GM20000 (cell line): Measurements from ENCODE around the gene DCLK2.

Experiments used
- DNase-seq: peaks from one replicate; pipeline ENCODE4 v3.0.0; 2012; ENCODE audit warnings: low spot score
- TF ChIP-seq, protein P1 (sequence below): IDR thresholded peaks from 2 replicates; pipeline ENCODE4 v1.5.1; 2012; ENCODE audit warnings: mild to moderate bottlenecking, control low read depth; ENCODE audit errors: extremely low read depth, missing control alignments

Gene DCLK2

DNA sequence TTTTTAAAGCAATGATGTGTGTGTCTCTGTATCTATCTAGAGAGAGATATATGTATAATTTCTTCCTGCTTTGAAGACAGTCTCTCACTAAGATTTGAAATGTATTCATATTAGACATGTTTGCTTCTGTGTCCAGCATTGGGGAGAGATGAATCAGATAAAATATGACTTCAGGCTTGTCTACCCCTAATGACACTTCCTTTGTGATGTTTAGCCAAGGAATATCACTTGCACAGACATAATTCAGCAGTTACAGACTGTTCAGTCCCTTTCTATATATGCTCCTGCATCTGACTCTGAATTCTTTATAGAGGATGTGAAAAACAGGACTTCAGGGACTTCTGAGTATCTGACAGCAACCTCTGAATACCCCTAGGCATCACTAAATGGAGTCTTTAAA is 158.4 kb downstream of the DCLK2 start:
- TF ChIP-seq, protein P1, sequence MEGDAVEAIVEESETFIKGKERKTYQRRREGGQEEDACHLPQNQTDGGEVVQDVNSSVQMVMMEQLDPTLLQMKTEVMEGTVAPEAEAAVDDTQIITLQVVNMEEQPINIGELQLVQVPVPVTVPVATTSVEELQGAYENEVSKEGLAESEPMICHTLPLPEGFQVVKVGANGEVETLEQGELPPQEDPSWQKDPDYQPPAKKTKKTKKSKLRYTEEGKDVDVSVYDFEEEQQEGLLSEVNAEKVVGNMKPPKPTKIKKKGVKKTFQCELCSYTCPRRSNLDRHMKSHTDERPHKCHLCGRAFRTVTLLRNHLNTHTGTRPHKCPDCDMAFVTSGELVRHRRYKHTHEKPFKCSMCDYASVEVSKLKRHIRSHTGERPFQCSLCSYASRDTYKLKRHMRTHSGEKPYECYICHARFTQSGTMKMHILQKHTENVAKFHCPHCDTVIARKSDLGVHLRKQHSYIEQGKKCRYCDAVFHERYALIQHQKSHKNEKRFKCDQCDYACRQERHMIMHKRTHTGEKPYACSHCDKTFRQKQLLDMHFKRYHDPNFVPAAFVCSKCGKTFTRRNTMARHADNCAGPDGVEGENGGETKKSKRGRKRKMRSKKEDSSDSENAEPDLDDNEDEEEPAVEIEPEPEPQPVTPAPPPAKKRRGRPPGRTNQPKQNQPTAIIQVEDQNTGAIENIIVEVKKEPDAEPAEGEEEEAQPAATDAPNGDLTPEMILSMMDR, result no peak
- DNase-seq, result no peak

DNA sequence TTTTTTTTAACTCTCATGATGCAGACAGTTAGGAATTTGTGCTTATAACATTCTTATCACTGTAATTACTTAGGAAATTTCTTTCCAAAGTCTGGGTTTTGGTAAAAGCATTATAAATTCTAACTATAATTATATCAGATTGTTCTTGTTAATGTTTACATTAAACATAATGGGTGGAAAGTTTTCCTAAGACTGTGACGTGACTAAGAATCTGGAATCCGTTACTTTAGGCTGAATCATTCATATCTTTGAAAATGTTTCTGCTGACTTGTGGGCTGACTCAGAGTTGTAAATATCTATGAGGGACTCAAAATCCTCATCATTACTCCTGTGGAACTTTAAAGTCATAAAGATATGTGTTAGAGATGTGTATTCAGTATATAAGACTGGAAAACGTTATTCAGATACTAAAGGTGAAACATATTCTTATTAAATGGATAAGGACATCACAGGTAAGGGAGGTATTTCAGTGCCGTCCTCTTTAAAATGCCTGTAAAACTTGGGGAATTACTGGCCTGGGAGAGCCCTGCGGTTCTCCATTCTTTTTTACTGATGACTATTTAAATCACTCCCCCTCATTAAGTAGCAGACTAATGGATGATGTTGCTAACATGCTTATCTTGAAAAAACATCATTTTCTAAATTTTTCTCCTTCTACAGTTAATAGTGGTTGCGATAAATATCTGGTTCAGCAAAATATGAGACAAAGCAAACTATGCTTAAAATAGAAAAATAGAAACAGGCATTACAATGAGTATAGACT is 159.0 kb downstream of the DCLK2 start:
- no peak for DNase-seq
- TF ChIP-seq, protein P1, result no peak

DNA sequence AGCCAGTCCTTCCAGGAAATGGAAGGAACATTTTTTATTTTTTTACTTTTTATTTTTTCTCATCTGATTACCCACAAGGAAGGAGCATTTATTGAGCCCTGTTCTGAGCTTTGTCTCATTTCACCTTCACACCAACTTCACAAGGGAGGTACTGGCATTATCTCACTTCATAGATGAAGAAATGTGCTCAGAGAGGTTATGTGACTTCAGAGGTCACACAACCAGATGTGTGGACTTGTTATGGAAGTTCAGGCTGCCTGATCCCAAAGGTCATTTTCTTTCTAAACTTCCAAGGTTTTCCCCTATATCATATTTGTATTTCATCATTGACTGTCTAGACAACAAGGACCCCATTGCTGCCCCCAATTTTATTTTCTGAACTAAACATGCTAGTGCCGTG is 160.3 kb downstream of the DCLK2 start:
- TF ChIP-seq, protein P1, result no peak
- DNase-seq, result no peak

DNA sequence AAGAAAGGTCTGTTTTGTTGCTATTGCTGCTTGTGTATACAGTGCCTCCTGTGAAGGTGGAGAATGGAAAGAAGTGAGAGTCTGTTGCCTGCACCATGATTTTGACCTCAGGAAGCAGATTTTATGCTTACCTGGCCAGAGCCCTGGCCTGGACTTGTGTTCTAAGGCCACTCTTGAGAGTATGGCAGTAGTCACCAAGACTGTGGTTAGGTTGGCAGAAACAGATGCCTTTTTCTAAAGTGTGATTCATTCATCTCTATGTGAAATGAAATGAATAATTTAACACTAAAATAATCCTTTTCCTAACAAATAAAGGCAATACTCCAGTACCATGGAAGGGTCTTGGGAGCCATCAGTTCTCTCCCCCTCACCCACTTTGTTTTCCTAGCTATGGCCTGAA is 161.8 kb downstream of the DCLK2 start:
- TF ChIP-seq, protein P1, result no peak
- no peak for DNase-seq

DNA sequence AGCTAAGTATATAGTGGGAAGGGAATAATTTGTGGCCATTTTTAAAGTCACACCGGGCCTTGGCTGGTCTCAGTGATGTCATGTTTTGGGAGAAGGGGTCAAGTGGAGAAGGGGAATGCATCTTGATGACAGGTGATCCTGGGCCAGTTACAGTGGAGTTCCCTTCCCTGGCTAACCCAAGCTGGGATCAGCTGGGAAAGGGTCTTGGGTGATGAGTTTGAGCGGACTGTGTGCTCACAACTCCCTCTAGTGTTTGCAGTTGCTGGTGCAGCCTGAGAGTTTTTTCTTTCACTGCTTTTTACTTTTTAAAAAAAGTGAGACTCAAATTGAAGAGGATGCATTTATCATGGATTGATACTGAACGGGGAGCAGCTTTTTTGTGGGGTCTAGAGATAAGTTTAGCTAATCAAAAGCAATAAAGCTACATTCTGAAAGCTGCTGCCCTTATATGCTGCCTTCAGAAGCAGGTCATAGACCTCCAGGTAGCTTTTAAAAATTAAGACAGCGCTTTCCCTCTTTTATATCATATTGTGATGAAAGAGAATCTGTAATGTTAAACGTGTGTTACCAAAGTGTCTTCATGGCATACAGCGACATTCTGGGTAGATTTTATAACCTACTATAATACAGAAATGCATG is 164.7 kb downstream of the DCLK2 start:
- DNase-seq, result peak; percentile 61
- TF ChIP-seq, protein P1, result peak; percentile 73

DNA sequence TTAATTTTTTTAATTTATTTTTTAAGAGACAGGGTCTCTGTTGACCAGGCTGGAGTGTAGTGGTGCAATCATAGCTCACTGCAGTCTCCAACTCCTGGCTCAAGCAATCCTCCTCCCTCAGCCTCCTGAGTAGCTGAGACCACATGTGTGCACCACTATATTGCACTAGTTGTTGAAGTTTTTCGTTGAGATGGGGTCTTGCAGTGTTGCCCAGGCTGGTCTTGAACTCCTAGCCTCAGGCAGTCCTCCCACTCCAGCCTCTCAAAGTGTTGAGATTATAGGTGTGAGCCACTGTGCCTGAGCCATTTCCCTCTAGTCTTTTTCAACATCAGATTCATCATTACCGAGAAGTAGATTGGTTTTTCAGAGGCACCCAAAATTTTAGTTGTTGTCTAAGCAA is 165.7 kb downstream of the DCLK2 start:
- TF ChIP-seq, protein P1, result no peak
- no peak for DNase-seq

DNA sequence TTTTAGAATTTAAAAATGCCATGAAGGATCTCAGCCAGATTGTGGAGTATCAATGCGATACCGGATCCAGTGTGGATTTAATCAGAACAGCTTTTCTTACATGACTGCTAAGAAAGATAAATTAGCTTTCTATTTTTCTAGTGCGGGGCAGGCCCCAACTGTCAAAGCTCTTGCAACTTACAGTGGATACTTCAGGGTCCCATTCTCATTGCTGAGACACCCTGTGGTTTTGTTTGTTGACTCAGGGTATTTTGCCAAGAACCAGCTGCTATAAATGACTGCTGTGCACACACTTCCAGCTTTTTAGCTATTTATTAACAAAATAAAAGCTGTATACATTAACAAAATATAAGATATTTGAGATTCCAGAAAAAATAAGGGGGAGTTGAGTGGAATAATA is 166.4 kb downstream of the DCLK2 start:
- TF ChIP-seq, protein P1, result no peak
- no peak for DNase-seq
